ENCODE measurements around the gene SMIM5.
"Not testable (repeated sequence)": the region's sequence is repeated elsewhere in the genome, so short reads cannot be mapped to it uniquely, and the experiment has no call there.

The SMIM5 gene

DNA sequence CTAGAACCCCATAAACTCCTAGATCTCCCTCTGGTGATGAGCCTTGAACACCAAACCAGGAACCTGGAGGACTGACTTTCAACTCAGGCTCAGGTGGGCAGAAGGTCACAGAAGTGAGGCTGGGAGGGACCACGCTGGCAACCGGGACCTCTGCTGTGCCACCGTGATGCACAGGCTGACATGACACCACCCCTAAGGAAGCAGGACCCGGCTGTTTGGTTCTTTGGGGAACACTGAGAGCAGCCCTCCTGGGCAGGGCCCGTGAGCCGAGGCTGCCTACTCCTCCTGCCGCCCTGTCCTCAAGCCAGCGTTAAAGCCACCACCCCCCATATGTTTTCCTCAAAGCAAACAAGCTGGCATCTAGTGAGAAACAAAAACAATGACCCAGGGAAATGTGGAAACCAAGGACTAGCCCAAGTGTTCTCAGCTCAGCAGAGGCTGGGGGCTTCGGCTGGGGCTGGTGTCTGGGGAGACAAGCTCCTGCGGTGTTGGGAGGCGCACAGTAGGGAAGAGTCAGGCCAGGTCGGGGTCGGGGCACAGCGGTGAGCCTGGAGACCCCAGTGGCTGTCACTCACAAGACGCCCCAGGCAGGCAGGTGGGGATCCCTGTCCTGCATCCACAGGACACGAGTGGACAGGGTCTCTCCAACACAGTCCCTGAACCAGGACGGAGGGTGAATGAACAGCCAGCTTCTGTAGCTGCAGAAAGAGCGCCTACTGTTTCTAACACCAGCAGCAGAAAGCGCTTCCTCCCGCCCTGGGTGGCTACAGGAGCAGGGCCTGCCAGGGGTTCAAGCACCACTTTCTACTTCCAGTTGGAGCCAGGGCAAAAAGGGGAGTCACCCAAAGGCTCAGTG is 1.7 kb downstream of the SMIM5 start:
- Histone ChIP-seq H3K36me3 (ENCODE audit: control insufficient read depth, insufficient read depth, low read length) (peaks cover 22% of the 10 kb centered on the region), H3K4me3 (ENCODE audit: extremely low read depth, insufficient read depth, low read length, poor library complexity, severe bottlenecking) (no peak overlapping the region), H3K4me1 (ENCODE audit: control insufficient read depth, insufficient read depth, low read length, poor library complexity, severe bottlenecking) (peaks cover 16% of the 10 kb centered on the region), H3K27ac (ENCODE audit: low read depth, low read length, severe bottlenecking) (no peak overlapping the region), H3K9me3 (ENCODE audit: control insufficient read depth, low read length) (no peaks in the 10 kb centered on the region)
- WGBS, 2 experiments (ENCODE audit: insufficient coverage in 2 of 2) = 88 to 91% methylated on average over 19 of the region's 20 CpGs

DNA sequence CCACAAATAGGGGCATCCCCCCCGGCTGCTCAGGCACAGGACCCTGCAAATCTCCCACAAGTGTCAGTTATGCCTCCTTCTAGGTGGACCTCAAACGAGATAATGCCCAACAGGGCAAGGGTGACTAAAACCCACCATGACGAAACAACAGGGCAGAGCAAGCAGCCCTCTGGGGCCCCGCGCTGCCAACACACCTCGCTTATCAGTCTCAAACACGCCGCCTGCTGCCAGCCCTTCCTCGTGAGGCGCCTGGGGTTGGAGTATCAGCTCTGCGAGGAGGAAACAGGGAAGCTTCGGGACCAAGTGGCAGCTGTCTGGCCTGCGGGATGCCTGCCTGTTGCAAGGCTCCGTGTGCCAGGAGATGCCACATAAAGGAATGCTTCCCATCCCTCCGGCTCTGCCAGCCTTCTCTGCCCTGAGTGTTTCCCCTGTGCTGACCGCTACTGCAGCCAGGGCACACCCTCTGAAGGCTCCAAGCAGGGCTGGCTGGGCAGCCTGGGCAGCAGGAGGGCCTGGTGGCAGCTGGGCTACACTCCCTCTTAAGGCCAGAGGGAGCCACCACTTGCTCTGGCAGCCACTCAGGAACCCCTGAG is 2.5 kb downstream of the SMIM5 start:
- 92 to 95% methylated on average over 14 to 16 of the region's 16 CpGs for WGBS, 2 experiments (ENCODE audit: insufficient coverage in 2 of 2)
- H3K36me3 ChIP-seq (ENCODE audit: control insufficient read depth, insufficient read depth, low read length) = peaks cover 23% of the 10 kb centered on the region

GRCh38 chr17:75636381-75637142 is 3.3 kb downstream of the SMIM5 start:
- WGBS, 2 experiments (ENCODE audit: insufficient coverage in 2 of 2) = 92 to 95% methylated on average over 15 to 19 of the region's 19 CpGs
- H3K4me3 ChIP-seq (ENCODE audit: extremely low read depth, insufficient read depth, low read length, poor library complexity, severe bottlenecking) = no peak overlapping the region
- peaks cover 20% of the 10 kb centered on the region for H3K36me3 ChIP-seq (ENCODE audit: control insufficient read depth, insufficient read depth, low read length)
- H3K9me3 ChIP-seq (ENCODE audit: control insufficient read depth, low read length) = no peaks in the 10 kb centered on the region
- peaks cover 16% of the 10 kb centered on the region for H3K4me1 ChIP-seq (ENCODE audit: control insufficient read depth, insufficient read depth, low read length, poor library complexity, severe bottlenecking)
- H3K27ac ChIP-seq (ENCODE audit: low read depth, low read length, severe bottlenecking) = no peak overlapping the region

More for the DNA sequence above, 2.5 kb downstream of the SMIM5 start:
- H3K27ac ChIP-seq (ENCODE audit: low read depth, low read length, severe bottlenecking) = no peak overlapping the region
- no peaks in the 10 kb centered on the region for H3K9me3 ChIP-seq (ENCODE audit: control insufficient read depth, low read length)
- no peak overlapping the region for H3K4me3 ChIP-seq (ENCODE audit: extremely low read depth, insufficient read depth, low read length, poor library complexity, severe bottlenecking)
- peaks cover 16% of the 10 kb centered on the region for H3K4me1 ChIP-seq (ENCODE audit: control insufficient read depth, insufficient read depth, low read length, poor library complexity, severe bottlenecking)

- Histone ChIP-seq H3K4me1 (ENCODE audit: control insufficient read depth, insufficient read depth, low read length, poor library complexity, severe bottlenecking) (peaks cover 16% of the 10 kb centered on the region), H3K4me3 (ENCODE audit: extremely low read depth, insufficient read depth, low read length, poor library complexity, severe bottlenecking) (no peak overlapping the region), H3K9me3 (ENCODE audit: control insufficient read depth, low read length) (no peaks in the 10 kb centered on the region), H3K36me3 (ENCODE audit: control insufficient read depth, insufficient read depth, low read length) (peaks cover 22% of the 10 kb centered on the region), H3K27ac (ENCODE audit: low read depth, low read length, severe bottlenecking) (no peak overlapping the region)
- 93 to 94% methylated on average over 13 of the region's 13 CpGs for WGBS, 2 experiments (ENCODE audit: insufficient coverage in 2 of 2)
Observed at GRCh38 chr17:75637143-75637538, 3.9 kb downstream of the SMIM5 start.

GRCh38 chr17:75637551-75637950 is 4.3 kb downstream of the SMIM5 start:
- Histone ChIP-seq H3K27ac (ENCODE audit: low read depth, low read length, severe bottlenecking) (no peak overlapping the region), H3K36me3 (ENCODE audit: control insufficient read depth, insufficient read depth, low read length) (peaks cover 25% of the 10 kb centered on the region), H3K9me3 (ENCODE audit: control insufficient read depth, low read length) (no peaks in the 10 kb centered on the region), H3K4me3 (ENCODE audit: extremely low read depth, insufficient read depth, low read length, poor library complexity, severe bottlenecking) (no peak overlapping the region), H3K4me1 (ENCODE audit: control insufficient read depth, insufficient read depth, low read length, poor library complexity, severe bottlenecking) (peaks cover 16% of the 10 kb centered on the region)
- 92 to 98% methylated on average over 6 of the region's 7 CpGs for WGBS, 2 experiments (ENCODE audit: insufficient coverage in 2 of 2)

DNA sequence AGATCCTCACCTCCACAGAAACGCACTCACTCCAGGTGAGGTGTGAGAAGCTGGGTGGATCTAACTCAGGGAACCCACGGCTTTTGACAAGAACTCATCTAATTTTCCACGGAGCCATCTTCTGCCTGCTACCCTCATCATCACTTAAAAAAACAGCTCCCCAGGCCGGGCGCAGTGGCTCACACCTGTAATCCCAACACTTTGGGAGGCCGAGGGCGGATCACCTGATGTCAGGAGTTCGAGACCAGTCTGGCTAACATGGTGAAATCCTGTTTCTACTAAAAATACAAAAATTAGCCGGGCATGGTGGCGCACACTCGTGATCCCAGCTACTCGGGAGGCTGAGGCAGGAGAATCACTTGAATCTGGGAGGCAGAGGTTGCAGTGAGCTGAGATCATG is 4.8 kb downstream of the SMIM5 start:
- not testable (repeated sequence) for H3K27ac ChIP-seq (ENCODE audit: low read depth, low read length, severe bottlenecking); H3K4me3 ChIP-seq (ENCODE audit: extremely low read depth, insufficient read depth, low read length, poor library complexity, severe bottlenecking); H3K9me3 ChIP-seq (ENCODE audit: control insufficient read depth, low read length)
- Histone ChIP-seq H3K4me1 (ENCODE audit: control insufficient read depth, insufficient read depth, low read length, poor library complexity, severe bottlenecking) (peaks cover 15% of the 10 kb centered on the region), H3K36me3 (ENCODE audit: control insufficient read depth, insufficient read depth, low read length) (peaks cover 25% of the 10 kb centered on the region)
- WGBS, 2 experiments (ENCODE audit: insufficient coverage in 2 of 2) = 76 to 94% methylated on average over 9 of the region's 12 CpGs

DNA sequence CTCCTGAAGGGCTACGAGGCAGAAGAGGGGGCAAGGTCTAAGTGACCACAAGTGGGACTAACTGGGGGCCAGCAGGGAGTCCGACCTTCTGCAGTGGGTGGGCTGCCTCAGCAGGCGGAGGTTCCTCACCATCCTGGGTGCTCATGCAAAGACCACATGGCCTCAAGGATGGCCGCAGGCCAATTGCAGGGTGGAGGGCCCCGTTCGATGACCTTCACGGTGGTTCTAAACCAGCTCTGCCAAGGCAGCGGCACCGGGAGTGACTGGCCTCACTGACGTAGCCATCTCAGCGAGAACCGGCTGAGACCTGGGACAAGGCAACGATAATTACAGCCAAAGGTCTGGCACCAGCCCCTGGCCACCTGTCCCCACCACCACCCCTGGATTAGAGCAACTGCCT is 5.7 kb downstream of the SMIM5 start:
- 97 to 99% methylated on average over 12 to 13 of the region's 13 CpGs for WGBS, 2 experiments (ENCODE audit: insufficient coverage in 2 of 2)
- H3K9me3 ChIP-seq (ENCODE audit: control insufficient read depth, low read length) = no peaks in the 10 kb centered on the region
- peaks cover 6% of the 10 kb centered on the region for H3K4me1 ChIP-seq (ENCODE audit: control insufficient read depth, insufficient read depth, low read length, poor library complexity, severe bottlenecking)
- no peak overlapping the region for H3K27ac ChIP-seq (ENCODE audit: low read depth, low read length, severe bottlenecking)
- H3K36me3 ChIP-seq (ENCODE audit: control insufficient read depth, insufficient read depth, low read length) = peaks cover 29% of the 10 kb centered on the region
- H3K4me3 ChIP-seq (ENCODE audit: extremely low read depth, insufficient read depth, low read length, poor library complexity, severe bottlenecking) = no peak overlapping the region

DNA sequence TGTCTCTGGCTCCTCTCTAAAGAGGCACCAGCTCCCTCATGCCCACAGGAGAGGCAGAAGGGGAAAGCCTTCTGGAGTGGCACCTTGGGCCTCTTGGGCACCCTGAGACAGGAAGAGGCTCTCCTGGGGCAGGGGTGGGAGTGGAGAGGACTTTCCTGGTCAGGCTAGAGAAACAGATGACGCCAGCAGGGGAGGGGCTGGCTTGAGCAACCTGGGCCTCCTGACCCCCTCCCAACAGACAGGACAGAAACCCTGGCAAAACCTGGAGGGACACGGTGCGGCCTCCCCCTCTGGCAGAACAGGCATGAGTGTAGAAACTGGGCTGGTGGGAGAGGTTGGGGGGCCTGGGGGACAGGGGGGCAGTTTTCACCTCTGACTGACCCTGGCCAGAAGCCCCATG is 6.1 kb downstream of the SMIM5 start:
- no peak overlapping the region for H3K27ac ChIP-seq (ENCODE audit: low read depth, low read length, severe bottlenecking)
- no peak overlapping the region for H3K4me3 ChIP-seq (ENCODE audit: extremely low read depth, insufficient read depth, low read length, poor library complexity, severe bottlenecking)
- 89% methylated on average over 3 of the region's 3 CpGs; no CpG with 5 or more reads in 1 of the 2 experiments for WGBS, 2 experiments (ENCODE audit: insufficient coverage in 2 of 2)
- H3K4me1 ChIP-seq (ENCODE audit: control insufficient read depth, insufficient read depth, low read length, poor library complexity, severe bottlenecking) = peaks cover 2% of the 10 kb centered on the region
- H3K9me3 ChIP-seq (ENCODE audit: control insufficient read depth, low read length) = no peaks in the 10 kb centered on the region
- H3K36me3 ChIP-seq (ENCODE audit: control insufficient read depth, insufficient read depth, low read length) = peaks cover 29% of the 10 kb centered on the region

DNA sequence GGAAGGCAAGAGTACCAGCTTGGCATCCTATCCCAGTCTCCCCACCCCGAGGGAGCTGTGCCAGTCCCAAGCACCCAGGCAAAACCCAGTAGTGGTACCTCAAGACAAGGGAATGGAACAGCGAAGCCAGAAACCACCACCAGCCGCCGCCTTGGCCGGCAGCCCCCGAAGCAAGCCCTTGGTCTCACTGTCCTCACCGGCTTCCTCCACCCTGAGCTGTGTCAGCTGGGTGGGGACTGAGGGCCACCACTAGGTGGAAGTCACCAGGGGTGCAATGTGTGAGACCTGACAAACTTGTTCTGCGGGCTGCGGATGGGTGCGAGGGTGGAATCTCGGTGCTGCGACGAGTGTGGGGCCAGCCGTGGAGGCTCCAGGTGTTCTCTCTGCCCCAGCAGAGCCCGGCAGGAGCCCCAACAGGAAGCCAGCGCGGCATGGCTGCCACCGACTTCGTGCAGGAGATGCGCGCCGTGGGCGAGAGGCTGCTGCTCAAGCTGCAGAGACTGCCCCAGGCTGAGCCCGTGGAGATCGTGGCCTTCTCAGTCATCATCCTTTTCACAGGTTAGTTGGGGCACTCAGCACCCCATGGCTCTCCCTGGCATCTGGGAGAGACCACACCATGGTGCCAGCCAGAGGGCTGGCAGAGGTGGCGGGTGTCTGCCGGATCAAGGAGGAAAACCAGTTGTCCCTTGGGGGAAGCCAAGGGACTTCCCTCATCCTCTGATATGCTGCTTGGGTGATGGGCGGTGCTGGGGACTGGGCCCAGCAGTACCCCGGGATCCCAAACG is 6.7 kb downstream of the SMIM5 start:
- Histone ChIP-seq H3K27ac (ENCODE audit: low read depth, low read length, severe bottlenecking) (no peak overlapping the region), H3K36me3 (ENCODE audit: control insufficient read depth, insufficient read depth, low read length) (peaks cover 31% of the 10 kb centered on the region)
- 96 to 98% methylated on average over 27 of the region's 30 CpGs for WGBS, 2 experiments (ENCODE audit: insufficient coverage in 2 of 2)

DNA sequence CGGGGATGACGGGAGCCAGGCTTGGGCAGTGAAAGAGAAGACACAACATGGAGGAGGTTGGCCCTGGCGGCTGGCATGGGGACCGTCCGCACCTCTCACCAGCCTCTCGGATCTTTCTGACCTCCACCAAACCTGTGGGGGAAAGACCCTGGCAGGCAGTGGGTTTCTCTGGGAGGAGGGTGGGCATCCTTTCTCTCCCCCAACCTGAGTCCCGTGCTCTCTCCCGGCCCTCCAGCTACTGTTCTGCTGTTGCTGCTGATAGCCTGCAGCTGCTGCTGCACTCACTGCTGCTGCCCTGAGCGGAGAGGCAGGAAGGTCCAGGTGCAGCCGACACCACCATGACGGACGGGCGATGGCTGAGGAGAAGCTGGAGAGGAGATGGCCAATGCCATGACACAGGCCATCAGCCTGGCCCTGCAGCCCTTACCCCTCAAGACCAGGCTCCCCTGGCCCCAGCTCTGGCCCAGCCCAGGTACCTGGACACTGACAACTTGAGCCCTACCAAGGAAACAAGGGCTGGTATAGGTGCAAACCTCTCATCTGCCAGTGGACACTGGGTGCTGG is 7.4 kb downstream of the SMIM5 start:
- no peak overlapping the region for H3K27ac ChIP-seq (ENCODE audit: low read depth, low read length, severe bottlenecking)
- H3K36me3 ChIP-seq (ENCODE audit: control insufficient read depth, insufficient read depth, low read length) = peaks cover 34% of the 10 kb centered on the region
- H3K4me1 ChIP-seq (ENCODE audit: control insufficient read depth, insufficient read depth, low read length, poor library complexity, severe bottlenecking) = peaks cover 8% of the 10 kb centered on the region
- 91 to 94% methylated on average over 7 to 11 of the region's 13 CpGs for WGBS, 2 experiments (ENCODE audit: insufficient coverage in 2 of 2)
- H3K4me3 ChIP-seq (ENCODE audit: extremely low read depth, insufficient read depth, low read length, poor library complexity, severe bottlenecking) = no peak overlapping the region
- no peaks in the 10 kb centered on the region for H3K9me3 ChIP-seq (ENCODE audit: control insufficient read depth, low read length)

More for the DNA sequence above, 6.7 kb downstream of the SMIM5 start:
- Histone ChIP-seq H3K9me3 (ENCODE audit: control insufficient read depth, low read length) (no peaks in the 10 kb centered on the region), H3K4me3 (ENCODE audit: extremely low read depth, insufficient read depth, low read length, poor library complexity, severe bottlenecking) (no peak overlapping the region), H3K4me1 (ENCODE audit: control insufficient read depth, insufficient read depth, low read length, poor library complexity, severe bottlenecking) (peaks cover under 1% of the 10 kb centered on the region)
